Astrocyte (in vitro differentiated cells and primary cell): Measurements from ENCODE around the gene RBAK. TPM values are rescaled to one million over a fixed set of nuclear protein-coding genes. Genes with fewer than 3 reads are reported as not detected.

ENCODE experiments used
- DNase-seq: peaks from one replicate; pipeline ENCODE4 v3.0.0-alpha.2; 2010; ENCODE audit warnings: low read depth
- FAIRE-seq: peaks from 2 replicates; lab custom pipeline; 2011; peaks lifted over from hg19 to GRCh38; lab: Jason Lieb, UNC
- H2AFZ ChIP-seq: 2 replicates; pipeline ENCODE4 v1.6.0; 2012; ENCODE audit warnings: low read depth, low read length, inconsistent platforms
- H3K27ac ChIP-seq: 2 replicates; pipeline ENCODE4 v1.5.1; 2011; ENCODE audit warnings: low read depth, low read length, inconsistent platforms
- H3K27me3 ChIP-seq: 2 replicates; pipeline ENCODE4 v1.6.0; 2011; ENCODE audit warnings: low read length, inconsistent platforms; ENCODE audit not compliant: insufficient read depth
- H3K36me3 ChIP-seq: 2 replicates; pipeline ENCODE4 v1.5.1; 2011; ENCODE audit warnings: low read length, inconsistent platforms; ENCODE audit not compliant: insufficient read depth
- H3K4me1 ChIP-seq: 2 replicates; pipeline ENCODE4 v1.5.1; 2011; ENCODE audit warnings: low read length, inconsistent platforms; ENCODE audit not compliant: insufficient read depth
- H3K4me2 ChIP-seq: 2 replicates; pipeline ENCODE4 v1.6.0; 2012; ENCODE audit warnings: low read length, inconsistent platforms
- H3K4me3 ChIP-seq: 2 replicates; pipeline ENCODE4 v1.5.1; 2011; ENCODE audit warnings: low read depth, mild to moderate bottlenecking, low read length, inconsistent platforms; ENCODE audit not compliant: insufficient read depth
- H3K79me2 ChIP-seq: 2 replicates; pipeline ENCODE4 v1.6.0; 2012; ENCODE audit warnings: mild to moderate bottlenecking, low read length, inconsistent platforms; ENCODE audit not compliant: insufficient read depth
- H3K9ac ChIP-seq: 2 replicates; pipeline ENCODE4 v1.6.0; 2012; ENCODE audit warnings: mild to moderate bottlenecking, low read length, inconsistent platforms
- H3K9me3 ChIP-seq: 2 replicates; pipeline ENCODE4 v1.5.1; 2012; ENCODE audit warnings: low read depth, mild to moderate bottlenecking, low read length, inconsistent platforms; ENCODE audit not compliant: insufficient read depth
- H4K20me1 ChIP-seq: 2 replicates; pipeline ENCODE4 v1.6.0; 2012; ENCODE audit warnings: low read length, inconsistent platforms; ENCODE audit not compliant: insufficient read depth
- H3K27ac Mint-ChIP-seq: one replicate; pipeline ENCODE4 v1.8.0; 2021; ENCODE audit warnings: mild to moderate bottlenecking, mixed read lengths; ENCODE audit not compliant: unreplicated experiment
- H3K27me3 Mint-ChIP-seq: one replicate; pipeline ENCODE4 v1.8.0; 2021; ENCODE audit warnings: low read depth, mixed read lengths; ENCODE audit not compliant: unreplicated experiment
- H3K36me3 Mint-ChIP-seq: one replicate; pipeline ENCODE4 v1.8.0; 2021; ENCODE audit warnings: low read depth, mixed read lengths; ENCODE audit not compliant: unreplicated experiment
- H3K4me1 Mint-ChIP-seq: one replicate; pipeline ENCODE4 v1.8.0; 2021; ENCODE audit warnings: low read depth, mixed read lengths; ENCODE audit not compliant: unreplicated experiment
- H3K4me3 Mint-ChIP-seq: one replicate; pipeline ENCODE4 v1.8.0; 2021; ENCODE audit warnings: mild to moderate bottlenecking, moderate library complexity, mixed read lengths; ENCODE audit not compliant: unreplicated experiment
- H3K9me3 Mint-ChIP-seq: one replicate; pipeline ENCODE4 v1.8.0; 2021; ENCODE audit warnings: mild to moderate bottlenecking, mixed read lengths; ENCODE audit not compliant: unreplicated experiment
- CTCF ChIP-seq: IDR thresholded peaks from 2 replicates; pipeline ENCODE4 v1.5.1; 2011; ENCODE audit warnings: low read depth, mild to moderate bottlenecking, inconsistent platforms, low read length, moderate library complexity; ENCODE audit not compliant: insufficient read depth
- EZH2 ChIP-seq: IDR thresholded peaks from 2 replicates; pipeline ENCODE4 v1.6.1; 2012; ENCODE audit warnings: mild to moderate bottlenecking, low read length, inconsistent platforms; ENCODE audit not compliant: insufficient read depth
- total RNA-seq: library from RNA; stranded (reverse); gene quantifications from 2 replicates; pipeline ENCODE4 v1.2.1, GENCODE V29; 2021

The RBAK gene
- total RNA-seq, 1 donor from 2014 or later = 12.0 TPM

- peaks cover 65% of the 10 kb centered on the region for H3K9me3 ChIP-seq
- H3K4me3 ChIP-seq = no peak overlapping the region
- no peak overlapping the region for H3K9ac ChIP-seq
These were observed 18.0 kb downstream of the RBAK start for GRCh38 chr7:5063698-5064097.

GRCh38 chr7:5064391-5065106 lies 18.9 kb downstream of the RBAK start:
- peaks cover 63% of the 10 kb centered on the region for H3K9me3 ChIP-seq
- FAIRE-seq = no peak
- H2AFZ ChIP-seq = no peak overlapping the region
- no peak overlapping the region for H3K4me3 Mint-ChIP-seq
- H3K27ac ChIP-seq = no peak overlapping the region
- H3K4me1 Mint-ChIP-seq = no peaks in the 10 kb centered on the region
- peak overlapping the region; percentile 7 for H3K4me3 ChIP-seq
- peaks cover 56% of the 10 kb centered on the region for H3K36me3 ChIP-seq
- peaks cover 91% of the 10 kb centered on the region for H3K36me3 Mint-ChIP-seq
- no peaks in the 10 kb centered on the region for H3K27me3 ChIP-seq
- H3K9me3 Mint-ChIP-seq = peaks cover 91% of the 10 kb centered on the region
- no peaks in the 10 kb centered on the region for H3K27me3 Mint-ChIP-seq
- TF ChIP-seq EZH2 (no peak), CTCF (no peak)
- no peak overlapping the region for H3K27ac Mint-ChIP-seq
- H3K9ac ChIP-seq = no peak overlapping the region
- H4K20me1 ChIP-seq = no peaks in the 10 kb centered on the region
- no peaks in the 10 kb centered on the region for H3K4me1 ChIP-seq
- no peak overlapping the region for H3K4me2 ChIP-seq
- peak; percentile 21 for DNase-seq
- no peaks in the 10 kb centered on the region for H3K79me2 ChIP-seq

More at GRCh38 chr7:5063698-5064097, 18.0 kb downstream of the RBAK start:
- H2AFZ ChIP-seq = no peak overlapping the region
- FAIRE-seq (no peak), DNase-seq (no peak)
- Mint-ChIP-seq H3K27ac (no peak overlapping the region), H3K36me3 (peaks cover 92% of the 10 kb centered on the region), H3K4me1 (no peaks in the 10 kb centered on the region), H3K9me3 (peaks cover 90% of the 10 kb centered on the region), H3K4me3 (no peak overlapping the region), H3K27me3 (no peaks in the 10 kb centered on the region)
- no peak for TF ChIP-seq CTCF
- no peak for TF ChIP-seq EZH2
- no peaks in the 10 kb centered on the region for H3K27me3 ChIP-seq
- peaks cover 58% of the 10 kb centered on the region for H3K36me3 ChIP-seq
- H3K4me1 ChIP-seq = no peaks in the 10 kb centered on the region
- H3K27ac ChIP-seq = no peak overlapping the region
- H4K20me1 ChIP-seq = no peaks in the 10 kb centered on the region
- no peaks in the 10 kb centered on the region for H3K79me2 ChIP-seq
- H3K4me2 ChIP-seq = no peak overlapping the region

GRCh38 chr7:5065107-5065407 lies 19.4 kb downstream of the RBAK start:
- Histone ChIP-seq H3K4me1 (no peaks in the 10 kb centered on the region), H3K4me3 (no peak overlapping the region), H3K36me3 (peaks cover 53% of the 10 kb centered on the region), H3K9ac (no peak overlapping the region), H3K27ac (no peak overlapping the region), H3K27me3 (no peaks in the 10 kb centered on the region), H3K4me2 (no peak overlapping the region), H4K20me1 (no peaks in the 10 kb centered on the region), H3K79me2 (no peaks in the 10 kb centered on the region), H2AFZ (no peak overlapping the region), H3K9me3 (peaks cover 65% of the 10 kb centered on the region)
- Mint-ChIP-seq H3K27me3 (no peaks in the 10 kb centered on the region), H3K4me1 (no peaks in the 10 kb centered on the region), H3K9me3 (peaks cover 88% of the 10 kb centered on the region), H3K27ac (no peak overlapping the region), H3K36me3 (peaks cover 88% of the 10 kb centered on the region), H3K4me3 (no peak overlapping the region)
- FAIRE-seq (no peak), DNase-seq (no peak)
- TF ChIP-seq CTCF = no peak
- no peak for TF ChIP-seq EZH2
